ENCODE measurements around the gene SLC4A1AP. TPM values are rescaled to one million over a fixed set of nuclear protein-coding genes. Genes with fewer than 3 reads are reported as not detected.

Gene SLC4A1AP
- total RNA-seq, 4 donors from 2014 or later = 9.0 to 21.1 (median 16.1) TPM

GRCh38 chr2:27645197-27645596 lies 18.5 kb upstream of the SLC4A1AP start:
- H3K27me3 ChIP-seq = no peaks in the 10 kb centered on the region
- no peak overlapping the region for H3K4me3 ChIP-seq
- DNase-seq = no peak
- H3K36me3 ChIP-seq = peaks cover 0 to 66% (median 26%) of the 10 kb centered on the region in 4 donors
- no peaks in the 10 kb centered on the region for H3K9me3 ChIP-seq
- no peak overlapping the region for H3K27ac ChIP-seq
- H3K4me1 ChIP-seq = no peaks in the 10 kb centered on the region
- in situ Hi-C loops (cut with MboI; ENCODE audit: low pct_ligation_motif_present in 1 of 4, low pct_unique_long_range_greater_than_20kb in 1 of 4, low sequenced_read_pairs in 3 of 4) (no loop called here), intact Hi-C loops (cut with DNase I; ENCODE audit: low total_unique reads) (no loop called here)
- TF ChIP-seq POLR2AphosphoS5 (IDR thresholded peaks at IDR 0.05) (no peak), EP300 (IDR thresholded peaks at IDR 0.05; ENCODE audit: low read depth) (no peak), POLR2A (IDR thresholded peaks at IDR 0.05) (no peak)
- TF ChIP-seq, protein P1, sequence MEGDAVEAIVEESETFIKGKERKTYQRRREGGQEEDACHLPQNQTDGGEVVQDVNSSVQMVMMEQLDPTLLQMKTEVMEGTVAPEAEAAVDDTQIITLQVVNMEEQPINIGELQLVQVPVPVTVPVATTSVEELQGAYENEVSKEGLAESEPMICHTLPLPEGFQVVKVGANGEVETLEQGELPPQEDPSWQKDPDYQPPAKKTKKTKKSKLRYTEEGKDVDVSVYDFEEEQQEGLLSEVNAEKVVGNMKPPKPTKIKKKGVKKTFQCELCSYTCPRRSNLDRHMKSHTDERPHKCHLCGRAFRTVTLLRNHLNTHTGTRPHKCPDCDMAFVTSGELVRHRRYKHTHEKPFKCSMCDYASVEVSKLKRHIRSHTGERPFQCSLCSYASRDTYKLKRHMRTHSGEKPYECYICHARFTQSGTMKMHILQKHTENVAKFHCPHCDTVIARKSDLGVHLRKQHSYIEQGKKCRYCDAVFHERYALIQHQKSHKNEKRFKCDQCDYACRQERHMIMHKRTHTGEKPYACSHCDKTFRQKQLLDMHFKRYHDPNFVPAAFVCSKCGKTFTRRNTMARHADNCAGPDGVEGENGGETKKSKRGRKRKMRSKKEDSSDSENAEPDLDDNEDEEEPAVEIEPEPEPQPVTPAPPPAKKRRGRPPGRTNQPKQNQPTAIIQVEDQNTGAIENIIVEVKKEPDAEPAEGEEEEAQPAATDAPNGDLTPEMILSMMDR (IDR thresholded peaks at IDR 0.05) = no peak

DNA sequence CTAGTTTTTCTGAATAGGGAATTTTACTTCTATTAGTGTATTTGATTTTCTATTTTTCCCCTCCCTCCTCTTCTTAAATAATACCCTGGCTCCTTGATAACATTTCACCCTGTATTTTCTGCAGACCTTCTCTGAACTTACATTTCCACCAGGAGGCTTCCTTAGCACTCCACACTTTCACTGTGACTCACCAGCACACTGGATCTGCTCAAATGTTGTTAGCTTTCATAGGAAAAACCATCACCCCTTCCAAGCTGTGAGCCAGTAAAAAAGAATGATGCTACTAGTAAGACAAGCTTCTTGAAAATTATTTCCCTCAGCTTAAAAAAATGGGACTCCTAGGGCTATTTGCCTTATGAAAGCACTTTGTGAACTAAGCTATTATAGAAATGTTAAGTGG lies 16.4 kb upstream of the SLC4A1AP start:
- TF ChIP-seq POLR2A (IDR thresholded peaks at IDR 0.05) = no peak
- TF ChIP-seq, protein P1 (IDR thresholded peaks at IDR 0.05) = no peak
- TF ChIP-seq POLR2AphosphoS5 (IDR thresholded peaks at IDR 0.05) = no peak
- TF ChIP-seq EP300 (IDR thresholded peaks at IDR 0.05; ENCODE audit: low read depth) = no peak
- H3K9me3 ChIP-seq = no peaks in the 10 kb centered on the region
- peaks cover 0 to 59% (median 19%) of the 10 kb centered on the region in 4 donors for H3K36me3 ChIP-seq
- H3K27me3 ChIP-seq = no peaks in the 10 kb centered on the region
- no peak overlapping the region for H3K27ac ChIP-seq
- in situ Hi-C loops (cut with MboI; ENCODE audit: low pct_ligation_motif_present in 1 of 4, low pct_unique_long_range_greater_than_20kb in 1 of 4, low sequenced_read_pairs in 3 of 4) = no loop called here
- no peak overlapping the region for H3K4me3 ChIP-seq
- H3K4me1 ChIP-seq = no peaks in the 10 kb centered on the region
- intact Hi-C loops (cut with DNase I; ENCODE audit: low total_unique reads) = no loop called here
- DNase-seq = no peak

GRCh38 chr2:27647737-27648136 lies 16.0 kb upstream of the SLC4A1AP start:
- no peak for TF ChIP-seq EP300 (IDR thresholded peaks at IDR 0.05; ENCODE audit: low read depth)
- TF ChIP-seq, protein P1 (IDR thresholded peaks at IDR 0.05) = no peak
- no peak for TF ChIP-seq POLR2A (IDR thresholded peaks at IDR 0.05)
- TF ChIP-seq POLR2AphosphoS5 (IDR thresholded peaks at IDR 0.05) = no peak
- Histone ChIP-seq H3K9me3 (no peaks in the 10 kb centered on the region), H3K27ac (no peak overlapping the region), H3K27me3 (no peaks in the 10 kb centered on the region), H3K4me3 (no peak overlapping the region), H3K4me1 (no peaks in the 10 kb centered on the region), H3K36me3 (peaks cover 0 to 59% (median 17%) of the 10 kb centered on the region in 4 donors)
- whole genome bisulfite sequencing, 2 donors (ENCODE audit: low coverage in 1 of 2) = 88 to 93% methylated on average over 3 to 4 of the region's 4 CpGs
- in situ Hi-C loops (cut with MboI; ENCODE audit: low pct_ligation_motif_present in 1 of 4, low pct_unique_long_range_greater_than_20kb in 1 of 4, low sequenced_read_pairs in 3 of 4) (no loop called here), intact Hi-C loops (cut with DNase I; ENCODE audit: low total_unique reads) (no loop called here)
- no peak for DNase-seq

DNA sequence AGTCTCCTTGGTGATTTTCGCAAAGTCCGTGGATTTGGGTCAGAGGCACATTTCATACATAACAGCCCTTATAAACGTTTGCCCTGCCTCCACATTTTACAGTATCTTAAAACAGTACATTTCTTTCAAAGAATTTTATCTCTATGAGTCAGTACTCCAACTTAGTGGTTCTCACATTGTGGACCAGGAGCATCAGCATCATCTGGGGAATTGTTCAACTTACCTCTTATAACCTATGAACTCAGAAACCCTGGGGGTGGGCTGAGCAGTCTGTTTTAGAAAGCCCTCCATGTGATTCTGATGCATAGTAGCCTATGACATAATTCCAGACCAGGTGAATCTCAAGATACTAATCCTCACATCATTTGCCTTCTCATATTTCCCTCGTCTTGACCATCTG lies 12.6 kb upstream of the SLC4A1AP start:
- Histone ChIP-seq H3K27me3 (no peaks in the 10 kb centered on the region), H3K27ac (no peak overlapping the region), H3K9me3 (no peaks in the 10 kb centered on the region), H3K36me3 (peaks cover 0 to 77% (median 30%) of the 10 kb centered on the region in 4 donors), H3K4me1 (no peaks in the 10 kb centered on the region), H3K4me3 (no peak overlapping the region)
- DNase-seq = no peak
- in situ Hi-C loops (cut with MboI; ENCODE audit: low pct_ligation_motif_present in 1 of 4, low pct_unique_long_range_greater_than_20kb in 1 of 4, low sequenced_read_pairs in 3 of 4) = no loop called here
- 79 to 81% methylated on average over 4 of the region's 4 CpGs for WGBS, 2 donors (ENCODE audit: low coverage in 1 of 2)
- intact Hi-C loops (cut with DNase I; ENCODE audit: low total_unique reads) = no loop called here
- TF ChIP-seq EP300 (IDR thresholded peaks at IDR 0.05; ENCODE audit: low read depth) (no peak), POLR2A (IDR thresholded peaks at IDR 0.05) (no peak), POLR2AphosphoS5 (IDR thresholded peaks at IDR 0.05) (no peak)
- TF ChIP-seq, protein P1 (IDR thresholded peaks at IDR 0.05) = no peak

Measured in transverse colon (tissue), 4 donors.